Measurements from ENCODE around the gene HSF2BP. TPM values are rescaled to one million over a fixed set of nuclear protein-coding genes. Genes with fewer than 3 reads are reported as not detected.
"Not testable (repeated sequence)": the region's sequence is repeated elsewhere in the genome, so short reads cannot be mapped to it uniquely, and the experiment has no call there.

Gene HSF2BP
- total RNA-seq, 1 donor, result 1.8 TPM

GRCh38 chr21:43619344-43619743 lies 39.9 kb downstream of the HSF2BP start:
- Histone ChIP-seq H3K4me1 (ENCODE audit: insufficient read depth, low read length) (peaks cover 5% of the 10 kb centered on the region), H3K9me3 (ENCODE audit: low read depth, low read length) (peaks cover 4% of the 10 kb centered on the region)

GRCh38 chr21:43618940-43619339 lies 40.3 kb downstream of the HSF2BP start:
- H3K79me2 ChIP-seq (ENCODE audit: insufficient read depth, low read length), result no peaks in the 10 kb centered on the region

More at GRCh38 chr21:43619344-43619743, 39.9 kb downstream of the HSF2BP start:
- Histone ChIP-seq H3K79me2 (ENCODE audit: insufficient read depth, low read length) (no peaks in the 10 kb centered on the region), H3K36me3 (ENCODE audit: insufficient read depth, low read length) (no peaks in the 10 kb centered on the region), H4K20me1 (ENCODE audit: insufficient read depth, low read length) (no peaks in the 10 kb centered on the region), H3K4me2 (ENCODE audit: insufficient read depth, low read length) (no peak overlapping the region), H3K4me3 (ENCODE audit: insufficient read depth, low read length) (no peak overlapping the region), H3K27ac (ENCODE audit: low read depth, low read length) (no peak overlapping the region), H3K27me3 (ENCODE audit: insufficient read depth, low read length) (no peaks in the 10 kb centered on the region), H2AFZ (ENCODE audit: low read length) (no peak overlapping the region)
- no peak for DNase-seq (ENCODE audit: insufficient read length, low spot score, missing footprints)
- TF ChIP-seq CTCF (IDR thresholded peaks at IDR 0.05; ENCODE audit: extremely low read depth, low read depth, low read length), result no peak

GRCh38 chr21:43616861-43617260 lies 42.4 kb downstream of the HSF2BP start:
- H3K4me3 ChIP-seq (ENCODE audit: insufficient read depth, low read length); H3K79me2 ChIP-seq (ENCODE audit: insufficient read depth, low read length); DNase-seq (ENCODE audit: insufficient read length, low spot score, missing footprints); H2AFZ ChIP-seq (ENCODE audit: low read length); H3K27ac ChIP-seq (ENCODE audit: low read depth, low read length); H4K20me1 ChIP-seq (ENCODE audit: insufficient read depth, low read length); H3K27me3 ChIP-seq (ENCODE audit: insufficient read depth, low read length); H3K4me1 ChIP-seq (ENCODE audit: insufficient read depth, low read length); H3K4me2 ChIP-seq (ENCODE audit: insufficient read depth, low read length); H3K9me3 ChIP-seq (ENCODE audit: low read depth, low read length); H3K36me3 ChIP-seq (ENCODE audit: insufficient read depth, low read length): not testable (repeated sequence)

More at GRCh38 chr21:43618940-43619339, 40.3 kb downstream of the HSF2BP start:
- H3K27me3 ChIP-seq (ENCODE audit: insufficient read depth, low read length), result no peaks in the 10 kb centered on the region
- no peak overlapping the region for H3K4me2 ChIP-seq (ENCODE audit: insufficient read depth, low read length)
- peaks cover 6% of the 10 kb centered on the region for H3K4me1 ChIP-seq (ENCODE audit: insufficient read depth, low read length)
- no peak for DNase-seq (ENCODE audit: insufficient read length, low spot score, missing footprints)
- no peaks in the 10 kb centered on the region for H4K20me1 ChIP-seq (ENCODE audit: insufficient read depth, low read length)
- TF ChIP-seq CTCF (IDR thresholded peaks at IDR 0.05; ENCODE audit: extremely low read depth, low read depth, low read length), result no peak
- no peak overlapping the region for H2AFZ ChIP-seq (ENCODE audit: low read length)
- H3K4me3 ChIP-seq (ENCODE audit: insufficient read depth, low read length), result no peak overlapping the region
- H3K36me3 ChIP-seq (ENCODE audit: insufficient read depth, low read length), result no peaks in the 10 kb centered on the region
- H3K27ac ChIP-seq (ENCODE audit: low read depth, low read length), result no peak overlapping the region
- H3K9me3 ChIP-seq (ENCODE audit: low read depth, low read length), result peaks cover 4% of the 10 kb centered on the region

GRCh38 chr21:43614839-43615238 lies 44.4 kb downstream of the HSF2BP start:
- Histone ChIP-seq H3K79me2 (ENCODE audit: insufficient read depth, low read length) (no peaks in the 10 kb centered on the region), H3K9me3 (ENCODE audit: low read depth, low read length) (no peaks in the 10 kb centered on the region), H4K20me1 (ENCODE audit: insufficient read depth, low read length) (no peaks in the 10 kb centered on the region), H2AFZ (ENCODE audit: low read length) (no peak overlapping the region), H3K27ac (ENCODE audit: low read depth, low read length) (no peak overlapping the region), H3K27me3 (ENCODE audit: insufficient read depth, low read length) (no peaks in the 10 kb centered on the region), H3K4me1 (ENCODE audit: insufficient read depth, low read length) (peaks cover 17% of the 10 kb centered on the region), H3K4me3 (ENCODE audit: insufficient read depth, low read length) (no peak overlapping the region), H3K36me3 (ENCODE audit: insufficient read depth, low read length) (no peaks in the 10 kb centered on the region), H3K4me2 (ENCODE audit: insufficient read depth, low read length) (no peak overlapping the region)
- no peak for TF ChIP-seq CTCF (IDR thresholded peaks at IDR 0.05; ENCODE audit: extremely low read depth, low read depth, low read length)
- no peak for DNase-seq (ENCODE audit: insufficient read length, low spot score, missing footprints)

All from osteoblast (primary cell).